Omental fat pad (tissue), 4 donors: Measurements from ENCODE around the gene RNF114. TPM values are rescaled to one million over a fixed set of nuclear protein-coding genes. Genes with fewer than 3 reads are reported as not detected.
"Not testable (repeated sequence)": the region's sequence is repeated elsewhere in the genome, so short reads cannot be mapped to it uniquely, and the experiment has no call there.

ENCODE experiments used
- ATAC-seq: fragments of 150-250 bp; one replicate; pipeline ENCODE4 v1.9.1; 2016; ENCODE audit warnings: mild to moderate bottlenecking, moderate library complexity; ENCODE audit not compliant: low FRiP score
- DNase-seq: peaks from one replicate; pipeline ENCODE4 v3.0.0-alpha.2; 2019; ENCODE audit warnings: low spot score
- small RNA-seq: library from RNA; depleted of rRNA; stranded (forward); fragments of <200 nt; gene quantifications from one replicate; pipeline ENCODE3, GENCODE V24; 2016
- total RNA-seq, 4 donors: library from RNA; depleted of rRNA; stranded (reverse); fragments of >200 nt; gene quantifications; one replicate each; pipeline ENCODE4 v1.1.0, GENCODE V29; 2016
- TF ChIP-seq, protein P1 (sequence below), 3 donors: fragments of 450-650 bp; IDR thresholded peaks; one replicate each; pipeline ENCODE4 v1.5.1; 2016 to 2017; ENCODE audit warnings: antibody characterized with exemption in 3 of 3, mild to moderate bottlenecking in 3 of 3, moderate library complexity in 2 of 3

The RNF114 gene
- total RNA-seq, 4 donors from 2014 or later = 133 to 163 (median 146) TPM

DNA sequence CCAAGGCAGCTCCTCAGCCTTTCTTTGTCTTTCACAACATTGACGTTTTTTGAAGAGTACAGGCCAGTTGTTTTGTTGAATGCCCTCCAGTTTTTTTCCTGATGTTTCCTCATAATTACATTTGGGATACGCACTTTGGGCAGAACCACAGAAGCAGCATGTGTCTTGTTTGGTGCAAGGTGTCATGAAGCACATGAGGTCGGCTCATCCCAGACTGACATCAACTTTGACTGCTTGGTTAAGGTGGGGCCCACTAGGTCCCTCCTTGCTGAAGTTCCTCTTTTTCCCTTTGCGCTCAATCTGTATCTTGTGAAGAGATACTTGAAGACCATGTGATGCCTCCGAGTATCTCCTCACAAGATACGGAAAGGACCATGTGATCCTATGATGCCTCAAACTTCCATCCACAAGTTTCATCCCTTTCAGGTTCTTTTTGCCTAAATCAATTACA is 57.1 kb downstream of the RNF114 start:
- TF ChIP-seq, protein P1, sequence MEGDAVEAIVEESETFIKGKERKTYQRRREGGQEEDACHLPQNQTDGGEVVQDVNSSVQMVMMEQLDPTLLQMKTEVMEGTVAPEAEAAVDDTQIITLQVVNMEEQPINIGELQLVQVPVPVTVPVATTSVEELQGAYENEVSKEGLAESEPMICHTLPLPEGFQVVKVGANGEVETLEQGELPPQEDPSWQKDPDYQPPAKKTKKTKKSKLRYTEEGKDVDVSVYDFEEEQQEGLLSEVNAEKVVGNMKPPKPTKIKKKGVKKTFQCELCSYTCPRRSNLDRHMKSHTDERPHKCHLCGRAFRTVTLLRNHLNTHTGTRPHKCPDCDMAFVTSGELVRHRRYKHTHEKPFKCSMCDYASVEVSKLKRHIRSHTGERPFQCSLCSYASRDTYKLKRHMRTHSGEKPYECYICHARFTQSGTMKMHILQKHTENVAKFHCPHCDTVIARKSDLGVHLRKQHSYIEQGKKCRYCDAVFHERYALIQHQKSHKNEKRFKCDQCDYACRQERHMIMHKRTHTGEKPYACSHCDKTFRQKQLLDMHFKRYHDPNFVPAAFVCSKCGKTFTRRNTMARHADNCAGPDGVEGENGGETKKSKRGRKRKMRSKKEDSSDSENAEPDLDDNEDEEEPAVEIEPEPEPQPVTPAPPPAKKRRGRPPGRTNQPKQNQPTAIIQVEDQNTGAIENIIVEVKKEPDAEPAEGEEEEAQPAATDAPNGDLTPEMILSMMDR (IDR thresholded peaks at IDR 0.05) = no peak
- DNase-seq (no peak), ATAC-seq (no peak)

DNA sequence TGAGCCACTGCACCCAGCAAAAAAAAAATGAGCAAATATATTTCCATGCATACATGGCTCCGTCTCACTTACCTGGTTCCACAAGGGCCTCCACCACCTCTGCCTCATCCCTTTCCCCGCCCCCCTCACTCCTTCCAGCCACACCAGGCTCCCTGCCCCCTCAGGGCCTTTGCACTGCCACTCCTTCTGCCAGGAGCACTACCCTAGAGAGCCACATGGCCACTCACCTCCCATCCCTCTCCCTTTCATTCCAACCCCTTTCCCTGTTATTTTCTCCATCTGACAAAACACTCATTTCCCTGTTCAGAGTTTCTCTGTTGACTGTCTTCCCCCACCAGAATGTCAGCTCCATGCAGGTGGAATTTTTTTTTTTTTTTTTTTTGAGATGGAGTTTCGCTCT is 59.4 kb downstream of the RNF114 start:
- no peak for ATAC-seq
- TF ChIP-seq, protein P1 (IDR thresholded peaks at IDR 0.05) = no peak
- DNase-seq = no peak

DNA sequence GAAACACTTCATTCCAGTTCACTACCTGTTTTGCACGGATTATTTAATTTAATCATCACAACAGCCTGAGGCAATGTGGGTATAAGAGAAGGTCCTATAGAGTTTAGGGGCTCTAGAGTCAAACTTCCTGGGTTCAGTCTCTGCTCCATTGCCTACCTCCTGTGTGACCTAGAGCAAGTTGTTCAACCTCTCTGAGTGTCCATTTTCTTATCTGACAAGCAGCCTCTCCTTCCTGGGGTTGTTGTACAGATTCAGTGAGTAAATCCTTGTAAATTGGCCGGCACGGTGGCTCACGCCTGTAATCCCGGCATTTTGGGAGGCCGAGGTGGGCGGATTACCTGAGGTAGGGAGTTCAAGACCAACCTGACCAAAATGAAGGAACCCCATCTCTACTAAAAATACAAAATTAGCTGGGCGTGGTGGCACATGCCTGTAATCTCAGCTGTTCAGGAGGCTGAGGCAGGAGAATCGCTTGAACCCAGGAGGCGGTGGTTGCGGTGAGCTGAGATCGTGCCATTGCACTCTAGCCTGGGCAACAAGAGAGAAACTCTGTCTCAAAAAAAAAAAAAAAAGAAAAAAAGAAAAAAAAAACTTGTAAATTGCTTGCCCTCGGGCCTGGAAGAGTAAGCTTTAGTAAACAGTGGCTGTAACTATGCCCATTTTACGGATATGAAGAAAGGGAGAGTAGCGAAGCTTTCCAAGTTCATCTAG is 62.4 kb downstream of the RNF114 start:
- not testable (repeated sequence) for ATAC-seq, DNase-seq

DNA sequence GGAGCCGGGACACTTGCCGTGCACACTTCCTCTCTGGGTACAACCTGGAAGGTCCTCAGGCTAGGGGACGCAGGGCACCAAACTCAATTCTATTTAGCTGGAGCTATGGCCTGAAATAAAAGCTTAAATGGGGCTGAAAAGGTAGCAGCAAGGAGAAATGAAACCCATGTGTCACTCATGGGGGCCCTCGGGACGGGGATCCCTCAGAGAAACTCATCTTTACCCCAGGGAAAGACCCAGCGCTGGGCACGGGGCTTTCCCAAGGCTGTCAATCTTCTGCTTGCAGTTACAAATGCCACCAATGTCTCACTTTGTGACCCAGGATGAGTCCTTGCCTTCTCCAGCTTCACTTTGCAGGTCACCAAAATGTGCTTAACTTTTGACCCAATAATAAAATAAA is 63.1 kb downstream of the RNF114 start:
- ATAC-seq (no peak), DNase-seq (no peak)
- TF ChIP-seq, protein P1 (IDR thresholded peaks at IDR 0.05) = no peak

DNA sequence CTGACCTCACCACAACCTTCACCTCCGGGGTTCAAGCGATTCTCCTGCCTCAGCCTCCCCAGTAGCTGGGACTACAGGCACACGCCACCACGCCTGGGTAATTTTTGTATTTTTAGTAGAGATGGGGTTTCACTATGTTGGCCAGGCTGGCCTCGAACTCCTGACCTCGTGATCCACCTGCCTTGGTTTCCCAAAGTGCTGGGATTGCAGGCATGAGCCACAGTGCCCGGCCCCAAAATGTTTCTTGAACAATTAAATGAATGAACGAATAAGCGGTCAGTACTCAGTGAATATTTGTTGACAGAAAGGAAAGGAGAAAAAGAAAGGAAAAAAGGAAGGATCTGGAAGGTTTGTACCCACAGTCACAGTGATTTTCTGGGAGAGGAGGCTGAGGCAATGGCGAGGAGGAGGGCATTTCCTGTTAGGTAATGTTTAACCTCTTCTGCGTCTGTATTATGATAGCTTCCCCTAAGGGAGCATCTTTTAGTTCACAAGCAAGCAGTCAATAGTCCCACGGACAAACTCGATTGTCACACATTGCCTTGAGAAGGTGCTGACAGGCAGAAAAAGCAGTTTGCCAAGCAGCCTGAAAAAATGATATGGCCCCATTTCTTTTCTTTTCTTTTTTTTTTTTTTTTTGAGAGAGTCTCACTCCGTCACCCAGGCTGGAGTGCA is 64.5 kb downstream of the RNF114 start:
- DNase-seq, ATAC-seq: not testable (repeated sequence)

DNA sequence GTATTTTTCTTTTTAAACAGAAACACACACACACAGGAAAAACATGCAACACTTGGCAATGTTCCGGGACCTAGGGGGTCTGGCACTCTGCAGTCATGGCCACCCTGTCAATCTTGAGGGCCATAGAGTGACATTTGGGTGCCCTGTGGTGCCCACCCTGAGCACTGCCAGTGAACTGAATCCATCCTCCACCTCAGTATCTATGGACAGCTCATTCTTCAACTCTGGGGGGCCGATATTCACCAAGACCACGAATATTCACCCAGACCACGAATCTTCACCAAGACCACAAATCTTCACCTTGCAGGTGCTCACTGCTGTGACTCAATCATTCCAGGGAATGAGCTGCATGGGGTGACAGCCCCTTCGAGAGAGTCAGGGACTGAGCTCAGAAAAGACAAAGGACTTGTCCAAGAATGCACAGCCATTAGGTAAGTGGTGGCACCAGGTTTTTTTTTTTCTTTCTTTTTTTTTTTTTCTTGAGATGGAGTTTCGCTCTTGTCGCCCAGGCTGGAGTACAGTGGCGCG is 65.7 kb downstream of the RNF114 start:
- DNase-seq (no peak), ATAC-seq (no peak)
- TF ChIP-seq, protein P1 (IDR thresholded peaks at IDR 0.05) = no peak

DNA sequence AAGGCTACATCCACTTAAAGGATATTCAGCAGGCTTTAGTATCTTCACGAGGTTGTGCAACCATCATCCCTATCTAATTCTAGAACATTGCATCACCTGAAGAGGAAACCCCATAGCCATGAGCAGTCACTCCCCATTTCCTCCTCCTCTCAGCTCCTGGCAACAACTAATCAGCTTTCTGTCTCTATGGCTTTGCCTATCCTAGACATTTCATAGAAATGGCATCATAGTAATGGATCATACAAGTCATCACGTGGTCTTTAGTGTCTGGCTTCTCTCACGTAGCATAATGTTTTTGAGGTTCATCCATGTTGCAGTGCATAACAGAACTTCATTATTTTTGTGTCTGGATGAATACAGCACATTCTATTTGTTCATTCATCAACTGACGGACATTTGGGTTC is 67.1 kb downstream of the RNF114 start:
- ATAC-seq (peak; percentile 92), DNase-seq (no peak)
- TF ChIP-seq, protein P1 (IDR thresholded peaks at IDR 0.05) = no peak

Small RNA genes within 50 kb of the gene (small RNA-seq; reads per million reads assigned to genes)
- gene RF00017 = not detected
- not detected for gene RF00019
- gene RNU6-147P = not detected

Other genes starting within 250 kb of the RNF114 start
- 10 to 100 TPM; 27.0 to 93.1 (median 31.3) TPM for gene B4GALT5, start 222.5 kb upstream of the RNF114 start, total RNA-seq
- 10 to 100 TPM in 3 of 4 donors, 1 to 10 TPM in 1; 8.0 to 13.3 (median 10.7) TPM for gene SLC9A8, start 123.6 kb upstream of the RNF114 start, total RNA-seq
- 1 to 10 TPM; 3.3 to 6.4 (median 3.6) TPM for gene SPATA2, start 20.9 kb upstream of the RNF114 start, total RNA-seq
- gene SNAI1, start 46.6 kb downstream of the RNF114 start, total RNA-seq = 10 to 100 TPM in 1 of 4 donors, 1 to 10 TPM in 3; 3.3 to 23.8 (median 8.7) TPM
- gene UBE2V1, start 176.8 kb downstream of the RNF114 start, total RNA-seq = 100 to 1,000 TPM in 1 of 4 donors, 10 to 100 TPM in 3; 63.2 to 100 (median 72.6) TPM
- 10 to 100 TPM; 20.8 to 61.5 (median 29.0) TPM for gene PEDS1, start 217.3 kb downstream of the RNF114 start, total RNA-seq